ENCODE results near the gene UQCR10.

UQCR10 gene

DNA sequence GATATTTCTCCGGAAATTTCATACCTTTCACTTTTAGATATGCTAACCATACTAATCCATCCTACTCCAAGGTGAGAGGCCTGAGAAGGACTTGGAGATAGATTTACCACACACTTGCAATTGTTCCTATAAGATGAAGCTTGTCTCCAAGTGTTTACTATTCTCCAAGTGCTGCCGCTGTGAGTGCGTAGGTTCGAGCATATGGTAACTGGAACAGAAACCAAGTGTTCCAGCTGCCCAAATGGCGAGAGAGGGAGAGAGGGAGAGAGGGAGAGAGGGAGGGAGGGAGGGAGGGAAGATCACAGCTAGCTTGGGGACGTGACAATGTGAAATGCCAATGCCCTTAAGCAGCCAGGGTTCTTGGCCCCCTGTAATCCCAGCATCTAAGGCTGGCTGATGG lies 49.4 kb downstream of the UQCR10 start:
- intact Hi-C loops (cut with DNase I): no loop called here

GRCh38 chr22:29816980-29817379 lies 49.8 kb downstream of the UQCR10 start:
- intact Hi-C loops (cut with DNase I): no loop called here
- no peak for DNase-seq

More for the DNA sequence above, 49.4 kb downstream of the UQCR10 start:
- DNase-seq: no peak

- DNase-seq: no peak
Observed at GRCh38 chr22:29817724-29818123, 50.6 kb downstream of the UQCR10 start.

GRCh38 chr22:29819501-29819900 lies 52.3 kb downstream of the UQCR10 start:
- intact Hi-C loops (cut with DNase I): no loop called here
- no peak for DNase-seq

More at GRCh38 chr22:29817724-29818123, 50.6 kb downstream of the UQCR10 start:
- intact Hi-C loops (cut with DNase I): no loop called here

All from head of caudate nucleus (tissue), 42 donors.